Measurements from ENCODE around the gene HES4.

DNA sequence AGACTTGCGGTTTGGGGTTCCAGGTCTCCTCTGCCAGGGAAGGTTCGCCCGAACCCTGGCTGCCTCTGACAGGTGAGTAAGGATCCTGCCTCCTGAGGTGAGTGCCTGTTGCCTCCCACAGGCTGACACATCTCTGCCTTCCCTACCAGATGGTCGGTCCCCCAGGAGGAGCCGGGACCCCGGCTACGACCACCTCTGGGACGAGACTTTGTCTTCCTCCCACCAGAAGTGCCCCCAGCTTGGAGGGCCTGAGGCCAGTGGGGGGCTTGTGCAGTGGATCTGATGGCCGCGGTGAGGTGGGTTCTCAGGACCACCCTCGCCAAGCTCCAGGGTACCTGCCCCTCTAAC lies 25.6 kb downstream of the HES4 start:
- TF ChIP-seq, protein P1, sequence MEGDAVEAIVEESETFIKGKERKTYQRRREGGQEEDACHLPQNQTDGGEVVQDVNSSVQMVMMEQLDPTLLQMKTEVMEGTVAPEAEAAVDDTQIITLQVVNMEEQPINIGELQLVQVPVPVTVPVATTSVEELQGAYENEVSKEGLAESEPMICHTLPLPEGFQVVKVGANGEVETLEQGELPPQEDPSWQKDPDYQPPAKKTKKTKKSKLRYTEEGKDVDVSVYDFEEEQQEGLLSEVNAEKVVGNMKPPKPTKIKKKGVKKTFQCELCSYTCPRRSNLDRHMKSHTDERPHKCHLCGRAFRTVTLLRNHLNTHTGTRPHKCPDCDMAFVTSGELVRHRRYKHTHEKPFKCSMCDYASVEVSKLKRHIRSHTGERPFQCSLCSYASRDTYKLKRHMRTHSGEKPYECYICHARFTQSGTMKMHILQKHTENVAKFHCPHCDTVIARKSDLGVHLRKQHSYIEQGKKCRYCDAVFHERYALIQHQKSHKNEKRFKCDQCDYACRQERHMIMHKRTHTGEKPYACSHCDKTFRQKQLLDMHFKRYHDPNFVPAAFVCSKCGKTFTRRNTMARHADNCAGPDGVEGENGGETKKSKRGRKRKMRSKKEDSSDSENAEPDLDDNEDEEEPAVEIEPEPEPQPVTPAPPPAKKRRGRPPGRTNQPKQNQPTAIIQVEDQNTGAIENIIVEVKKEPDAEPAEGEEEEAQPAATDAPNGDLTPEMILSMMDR (IDR thresholded peaks at IDR 0.05; ENCODE audit: insufficient read depth, low read depth, low read length) = no peak
- no peak for TF ChIP-seq EZH2 (IDR thresholded peaks at IDR 0.05; ENCODE audit: insufficient read depth, low read length)
